GM23338 (cell line): Measurements from ENCODE around the gene CRMP1. TPM values are rescaled to one million over a fixed set of nuclear protein-coding genes. Genes with fewer than 3 reads are reported as not detected.

Experiments
- ATAC-seq: fragments of 200-7000 bp; cut with Tn5 transposase; 3 replicates; pipeline ENCODE4 v1.9.1; 2020
- DNase-seq: peaks from one replicate; pipeline ENCODE4 v3.0.0-alpha.2; 2015; ENCODE audit warnings: low spot score
- H2AFZ ChIP-seq: fragments of 200-600 bp; sonication (generic); 2 replicates; pipeline ENCODE4 v1.8.0; 2016; ENCODE audit warnings: antibody characterized with exemption, mild to moderate bottlenecking, moderate library complexity
- H3F3A ChIP-seq: fragments of 200-600 bp; sonication (generic); replicated peaks from 2 replicates; pipeline ENCODE4 v1.8.0; 2017; ENCODE audit warnings: antibody characterized with exemption, mixed run types, low read depth
- H3K27ac ChIP-seq: fragments of 200-600 bp; sonication (generic); 2 replicates; pipeline ENCODE4 v1.6.1; 2016; ENCODE audit warnings: low read depth
- H3K27me3 ChIP-seq: fragments of 200-600 bp; sonication (generic); 2 replicates; pipeline ENCODE4 v1.8.0; 2016; ENCODE audit warnings: mild to moderate bottlenecking, mixed run types, moderate library complexity; ENCODE audit not compliant: insufficient read depth
- H3K36me3 ChIP-seq: fragments of 200-600 bp; sonication (generic); 2 replicates; pipeline ENCODE4 v1.8.0; 2016; ENCODE audit warnings: mild to moderate bottlenecking; ENCODE audit not compliant: insufficient read depth
- H3K4me1 ChIP-seq: fragments of 200-600 bp; sonication (generic); 2 replicates; pipeline ENCODE4 v1.8.0; 2016; ENCODE audit warnings: mild to moderate bottlenecking, moderate library complexity; ENCODE audit not compliant: insufficient read depth
- H3K4me2 ChIP-seq: fragments of 200-600 bp; sonication (generic); 2 replicates; pipeline ENCODE4 v1.7.1; 2017; ENCODE audit warnings: mixed run types
- H3K4me3 ChIP-seq: fragments of 200-600 bp; sonication (generic); 2 replicates; pipeline ENCODE4 v1.6.1; 2016; ENCODE audit warnings: mixed run types
- H3K79me2 ChIP-seq: fragments of 200-600 bp; sonication (generic); replicated peaks from 2 replicates; pipeline ENCODE4 v1.8.0; 2017; ENCODE audit warnings: mild to moderate bottlenecking; ENCODE audit not compliant: insufficient read depth
- H3K9me2 ChIP-seq: fragments of 200-600 bp; sonication (generic); 2 replicates; pipeline ENCODE4 v1.8.0; 2017; ENCODE audit not compliant: insufficient read depth
- H4K20me1 ChIP-seq: fragments of 200-600 bp; sonication (generic); replicated peaks from 2 replicates; pipeline ENCODE4 v1.8.0; 2017; ENCODE audit warnings: mild to moderate bottlenecking; ENCODE audit not compliant: insufficient read depth
- H3K27ac Mint-ChIP-seq: 2 replicates; pipeline ENCODE4 v1.8.0; 2020; ENCODE audit warnings: inconsistent platforms, mild to moderate bottlenecking, moderate library complexity, mixed read lengths
- H3K27me3 Mint-ChIP-seq: 3 replicates; pipeline ENCODE4 v1.8.0; 2022; ENCODE audit warnings: low read depth, mild to moderate bottlenecking, moderate library complexity, mixed read lengths, inconsistent platforms; ENCODE audit not compliant: insufficient read depth, poor library complexity
- H3K36me3 Mint-ChIP-seq: 3 replicates; pipeline ENCODE4 v1.8.0; 2021; ENCODE audit warnings: low read depth, mild to moderate bottlenecking, inconsistent platforms, moderate library complexity, mixed read lengths
- H3K4me1 Mint-ChIP-seq: 3 replicates; pipeline ENCODE4 v1.8.0; 2020; ENCODE audit warnings: mild to moderate bottlenecking, inconsistent platforms, mixed read lengths
- H3K4me3 Mint-ChIP-seq: 3 replicates; pipeline ENCODE4 v1.8.0; 2021; ENCODE audit warnings: moderate library complexity, mild to moderate bottlenecking, inconsistent platforms, mixed read lengths
- H3K9me3 Mint-ChIP-seq: 3 replicates; pipeline ENCODE4 v1.8.0; 2020; ENCODE audit warnings: moderate library complexity, mild to moderate bottlenecking, inconsistent platforms, mixed read lengths
- CREB1 ChIP-seq: fragments of 250-450 bp; sonication (Bioruptor Pico); IDR thresholded peaks from 2 replicates; pipeline ENCODE4 v1.5.0; 2020; ENCODE audit warnings: low read depth, mild to moderate bottlenecking, moderate library complexity
- EZH2 ChIP-seq: fragments of 200-600 bp; sonication (generic); IDR thresholded peaks from one replicate; pipeline ENCODE4 v1.8.0; 2017; ENCODE audit warnings: antibody characterized with exemption, mild to moderate bottlenecking, low read depth; ENCODE audit not compliant: unreplicated experiment
- EZH2phosphoT487 ChIP-seq: fragments of 200-600 bp; sonication (generic); IDR thresholded peaks from one replicate; pipeline ENCODE4 v1.8.1; 2018; ENCODE audit warnings: antibody characterized with exemption; ENCODE audit not compliant: unreplicated experiment
- JUNB ChIP-seq: IDR thresholded peaks from one replicate; pipeline ENCODE4 v1.6.1; 2016; ENCODE audit warnings: antibody characterized with exemption; ENCODE audit not compliant: unreplicated experiment
- NANOG ChIP-seq: IDR thresholded peaks from 2 replicates; pipeline ENCODE4 v1.6.1; 2016; ENCODE audit warnings: antibody characterized with exemption, borderline replicate concordance
- POLR2AphosphoS5 ChIP-seq: IDR thresholded peaks from 2 replicates; pipeline ENCODE4 v1.6.1; 2016; ENCODE audit warnings: antibody characterized with exemption, low read depth
- STAT1 ChIP-seq: IDR thresholded peaks from one replicate; pipeline ENCODE4 v1.6.1; 2016; ENCODE audit warnings: antibody characterized with exemption; ENCODE audit not compliant: unreplicated experiment
- ZNF114 ChIP-seq: fragments of 250-450 bp; sonication (Bioruptor Pico); IDR thresholded peaks from 2 replicates; pipeline ENCODE4 v1.5.0; 2020; ENCODE audit warnings: mild to moderate bottlenecking, moderate library complexity
- ZNF331 ChIP-seq: fragments of 250-450 bp; sonication (Bioruptor Pico); IDR thresholded peaks from 2 replicates; pipeline ENCODE4 v1.5.0; 2020; ENCODE audit warnings: low read depth, mild to moderate bottlenecking, moderate library complexity
- polyA plus RNA-seq: library from polyadenylated mRNA; unstranded; fragments of >200 nt; fragmentation: Nextera tagmentation; extraction: Ambion mirVana; gene quantifications from 2 replicates; pipeline ENCODE4 v1.2.1, GENCODE V29; 2016
- total RNA-seq: library from RNA; depleted of rRNA; stranded (reverse); fragments of >200 nt; shearing (Covaris generic); gene quantifications from 2 replicates; pipeline ENCODE4 v1.2.3, GENCODE V29; 2014
- TF ChIP-seq, protein P1 (sequence below): IDR thresholded peaks from 2 replicates; pipeline ENCODE4 v1.6.1; 2016; ENCODE audit warnings: antibody characterized with exemption
- TF ChIP-seq, protein P2 (sequence below): IDR thresholded peaks from one replicate; pipeline ENCODE4 v1.6.1; 2018; ENCODE audit warnings: antibody characterized with exemption; ENCODE audit not compliant: unreplicated experiment
- TF ChIP-seq, protein P3 (sequence below), 2 experiments: fragments of 200-600 bp in 1 of 2; sonication (generic) in 1 of 2; conservative IDR thresholded peaks; 2 replicates each; pipeline versions ENCODE4 v1.5.1 to v1.6.1; 2016 to 2017; ENCODE audit warnings: antibody characterized with exemption in 2 of 2, low read depth in 2 of 2, mild to moderate bottlenecking in 2 of 2, moderate library complexity in 1 of 2
- TF ChIP-seq, protein P4 (sequence below): fragments of 250-450 bp; sonication (Bioruptor Pico); IDR thresholded peaks from 2 replicates; pipeline ENCODE4 v1.5.0; 2020; ENCODE audit warnings: mild to moderate bottlenecking, moderate library complexity

Gene CRMP1
- total and polyA plus RNA-seq, 2 experiments from 2014 or later: 52.7 to 146 TPM

DNA sequence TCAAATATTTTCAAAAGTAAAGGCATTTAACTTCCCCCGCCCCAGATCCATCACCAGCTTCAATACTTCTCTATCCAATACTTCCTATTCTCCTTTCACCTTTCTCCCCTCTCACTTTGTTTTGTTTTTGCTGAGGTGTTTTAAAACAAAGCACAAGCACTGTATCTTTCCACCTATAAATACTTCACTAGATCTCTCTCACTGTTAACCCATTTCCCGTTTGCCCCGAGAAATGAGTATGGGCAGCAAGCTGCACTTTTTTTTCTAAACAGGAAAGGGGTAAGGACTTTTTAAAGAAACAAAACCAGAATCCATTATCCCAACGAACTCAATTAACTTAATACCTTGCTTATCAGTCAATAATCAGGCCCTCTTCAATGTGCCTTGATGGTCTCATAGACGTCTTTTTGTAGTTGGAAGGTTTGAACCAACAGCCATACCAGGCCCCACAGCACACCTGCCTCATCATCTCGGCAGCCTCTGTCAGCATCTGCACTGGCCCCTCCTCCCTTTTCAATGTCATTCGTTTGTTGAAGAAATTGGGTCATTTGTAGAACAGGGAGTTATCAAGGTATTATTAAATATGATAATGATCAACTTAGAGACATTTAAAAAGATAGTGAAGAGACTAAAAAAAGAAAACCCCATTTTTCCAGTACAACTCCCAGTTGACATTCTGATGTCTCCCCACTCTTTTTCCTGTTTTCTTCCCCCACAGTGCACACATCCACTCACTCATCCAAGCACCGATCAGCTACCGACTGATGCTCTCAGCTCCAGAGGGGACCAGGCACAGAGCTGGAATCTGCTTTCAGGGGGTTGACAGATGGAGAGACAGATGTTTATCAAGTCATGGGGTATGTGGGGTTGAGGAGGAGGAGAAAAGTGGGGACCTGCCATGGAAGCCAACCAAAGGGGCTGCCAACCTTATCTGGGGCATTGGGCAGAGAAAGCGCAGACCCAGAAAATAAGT is 25.8 kb downstream of the CRMP1 start:
- H3K36me3 Mint-ChIP-seq: peaks cover 35% of the 10 kb centered on the region
- TF ChIP-seq ZNF114 (CRISPR knock-in tag) (no peak), EZH2phosphoT487 (no peak), STAT1 (no peak), ZNF331 (CRISPR knock-in tag) (no peak), NANOG (no peak), EZH2 (no peak), JUNB (no peak), POLR2AphosphoS5 (no peak), CREB1 (CRISPR knock-in tag) (no peak)
- TF ChIP-seq, protein P1, sequence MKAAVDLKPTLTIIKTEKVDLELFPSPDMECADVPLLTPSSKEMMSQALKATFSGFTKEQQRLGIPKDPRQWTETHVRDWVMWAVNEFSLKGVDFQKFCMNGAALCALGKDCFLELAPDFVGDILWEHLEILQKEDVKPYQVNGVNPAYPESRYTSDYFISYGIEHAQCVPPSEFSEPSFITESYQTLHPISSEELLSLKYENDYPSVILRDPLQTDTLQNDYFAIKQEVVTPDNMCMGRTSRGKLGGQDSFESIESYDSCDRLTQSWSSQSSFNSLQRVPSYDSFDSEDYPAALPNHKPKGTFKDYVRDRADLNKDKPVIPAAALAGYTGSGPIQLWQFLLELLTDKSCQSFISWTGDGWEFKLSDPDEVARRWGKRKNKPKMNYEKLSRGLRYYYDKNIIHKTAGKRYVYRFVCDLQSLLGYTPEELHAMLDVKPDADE: no peak
- TF ChIP-seq, protein P2, sequence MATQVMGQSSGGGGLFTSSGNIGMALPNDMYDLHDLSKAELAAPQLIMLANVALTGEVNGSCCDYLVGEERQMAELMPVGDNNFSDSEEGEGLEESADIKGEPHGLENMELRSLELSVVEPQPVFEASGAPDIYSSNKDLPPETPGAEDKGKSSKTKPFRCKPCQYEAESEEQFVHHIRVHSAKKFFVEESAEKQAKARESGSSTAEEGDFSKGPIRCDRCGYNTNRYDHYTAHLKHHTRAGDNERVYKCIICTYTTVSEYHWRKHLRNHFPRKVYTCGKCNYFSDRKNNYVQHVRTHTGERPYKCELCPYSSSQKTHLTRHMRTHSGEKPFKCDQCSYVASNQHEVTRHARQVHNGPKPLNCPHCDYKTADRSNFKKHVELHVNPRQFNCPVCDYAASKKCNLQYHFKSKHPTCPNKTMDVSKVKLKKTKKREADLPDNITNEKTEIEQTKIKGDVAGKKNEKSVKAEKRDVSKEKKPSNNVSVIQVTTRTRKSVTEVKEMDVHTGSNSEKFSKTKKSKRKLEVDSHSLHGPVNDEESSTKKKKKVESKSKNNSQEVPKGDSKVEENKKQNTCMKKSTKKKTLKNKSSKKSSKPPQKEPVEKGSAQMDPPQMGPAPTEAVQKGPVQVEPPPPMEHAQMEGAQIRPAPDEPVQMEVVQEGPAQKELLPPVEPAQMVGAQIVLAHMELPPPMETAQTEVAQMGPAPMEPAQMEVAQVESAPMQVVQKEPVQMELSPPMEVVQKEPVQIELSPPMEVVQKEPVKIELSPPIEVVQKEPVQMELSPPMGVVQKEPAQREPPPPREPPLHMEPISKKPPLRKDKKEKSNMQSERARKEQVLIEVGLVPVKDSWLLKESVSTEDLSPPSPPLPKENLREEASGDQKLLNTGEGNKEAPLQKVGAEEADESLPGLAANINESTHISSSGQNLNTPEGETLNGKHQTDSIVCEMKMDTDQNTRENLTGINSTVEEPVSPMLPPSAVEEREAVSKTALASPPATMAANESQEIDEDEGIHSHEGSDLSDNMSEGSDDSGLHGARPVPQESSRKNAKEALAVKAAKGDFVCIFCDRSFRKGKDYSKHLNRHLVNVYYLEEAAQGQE: no peak
- TF ChIP-seq, protein P3, sequence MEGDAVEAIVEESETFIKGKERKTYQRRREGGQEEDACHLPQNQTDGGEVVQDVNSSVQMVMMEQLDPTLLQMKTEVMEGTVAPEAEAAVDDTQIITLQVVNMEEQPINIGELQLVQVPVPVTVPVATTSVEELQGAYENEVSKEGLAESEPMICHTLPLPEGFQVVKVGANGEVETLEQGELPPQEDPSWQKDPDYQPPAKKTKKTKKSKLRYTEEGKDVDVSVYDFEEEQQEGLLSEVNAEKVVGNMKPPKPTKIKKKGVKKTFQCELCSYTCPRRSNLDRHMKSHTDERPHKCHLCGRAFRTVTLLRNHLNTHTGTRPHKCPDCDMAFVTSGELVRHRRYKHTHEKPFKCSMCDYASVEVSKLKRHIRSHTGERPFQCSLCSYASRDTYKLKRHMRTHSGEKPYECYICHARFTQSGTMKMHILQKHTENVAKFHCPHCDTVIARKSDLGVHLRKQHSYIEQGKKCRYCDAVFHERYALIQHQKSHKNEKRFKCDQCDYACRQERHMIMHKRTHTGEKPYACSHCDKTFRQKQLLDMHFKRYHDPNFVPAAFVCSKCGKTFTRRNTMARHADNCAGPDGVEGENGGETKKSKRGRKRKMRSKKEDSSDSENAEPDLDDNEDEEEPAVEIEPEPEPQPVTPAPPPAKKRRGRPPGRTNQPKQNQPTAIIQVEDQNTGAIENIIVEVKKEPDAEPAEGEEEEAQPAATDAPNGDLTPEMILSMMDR (conservative IDR thresholded peaks at IDR 0.05; ENCODE audit: low read depth in 2 of 2): no peak
- TF ChIP-seq, protein P4, sequence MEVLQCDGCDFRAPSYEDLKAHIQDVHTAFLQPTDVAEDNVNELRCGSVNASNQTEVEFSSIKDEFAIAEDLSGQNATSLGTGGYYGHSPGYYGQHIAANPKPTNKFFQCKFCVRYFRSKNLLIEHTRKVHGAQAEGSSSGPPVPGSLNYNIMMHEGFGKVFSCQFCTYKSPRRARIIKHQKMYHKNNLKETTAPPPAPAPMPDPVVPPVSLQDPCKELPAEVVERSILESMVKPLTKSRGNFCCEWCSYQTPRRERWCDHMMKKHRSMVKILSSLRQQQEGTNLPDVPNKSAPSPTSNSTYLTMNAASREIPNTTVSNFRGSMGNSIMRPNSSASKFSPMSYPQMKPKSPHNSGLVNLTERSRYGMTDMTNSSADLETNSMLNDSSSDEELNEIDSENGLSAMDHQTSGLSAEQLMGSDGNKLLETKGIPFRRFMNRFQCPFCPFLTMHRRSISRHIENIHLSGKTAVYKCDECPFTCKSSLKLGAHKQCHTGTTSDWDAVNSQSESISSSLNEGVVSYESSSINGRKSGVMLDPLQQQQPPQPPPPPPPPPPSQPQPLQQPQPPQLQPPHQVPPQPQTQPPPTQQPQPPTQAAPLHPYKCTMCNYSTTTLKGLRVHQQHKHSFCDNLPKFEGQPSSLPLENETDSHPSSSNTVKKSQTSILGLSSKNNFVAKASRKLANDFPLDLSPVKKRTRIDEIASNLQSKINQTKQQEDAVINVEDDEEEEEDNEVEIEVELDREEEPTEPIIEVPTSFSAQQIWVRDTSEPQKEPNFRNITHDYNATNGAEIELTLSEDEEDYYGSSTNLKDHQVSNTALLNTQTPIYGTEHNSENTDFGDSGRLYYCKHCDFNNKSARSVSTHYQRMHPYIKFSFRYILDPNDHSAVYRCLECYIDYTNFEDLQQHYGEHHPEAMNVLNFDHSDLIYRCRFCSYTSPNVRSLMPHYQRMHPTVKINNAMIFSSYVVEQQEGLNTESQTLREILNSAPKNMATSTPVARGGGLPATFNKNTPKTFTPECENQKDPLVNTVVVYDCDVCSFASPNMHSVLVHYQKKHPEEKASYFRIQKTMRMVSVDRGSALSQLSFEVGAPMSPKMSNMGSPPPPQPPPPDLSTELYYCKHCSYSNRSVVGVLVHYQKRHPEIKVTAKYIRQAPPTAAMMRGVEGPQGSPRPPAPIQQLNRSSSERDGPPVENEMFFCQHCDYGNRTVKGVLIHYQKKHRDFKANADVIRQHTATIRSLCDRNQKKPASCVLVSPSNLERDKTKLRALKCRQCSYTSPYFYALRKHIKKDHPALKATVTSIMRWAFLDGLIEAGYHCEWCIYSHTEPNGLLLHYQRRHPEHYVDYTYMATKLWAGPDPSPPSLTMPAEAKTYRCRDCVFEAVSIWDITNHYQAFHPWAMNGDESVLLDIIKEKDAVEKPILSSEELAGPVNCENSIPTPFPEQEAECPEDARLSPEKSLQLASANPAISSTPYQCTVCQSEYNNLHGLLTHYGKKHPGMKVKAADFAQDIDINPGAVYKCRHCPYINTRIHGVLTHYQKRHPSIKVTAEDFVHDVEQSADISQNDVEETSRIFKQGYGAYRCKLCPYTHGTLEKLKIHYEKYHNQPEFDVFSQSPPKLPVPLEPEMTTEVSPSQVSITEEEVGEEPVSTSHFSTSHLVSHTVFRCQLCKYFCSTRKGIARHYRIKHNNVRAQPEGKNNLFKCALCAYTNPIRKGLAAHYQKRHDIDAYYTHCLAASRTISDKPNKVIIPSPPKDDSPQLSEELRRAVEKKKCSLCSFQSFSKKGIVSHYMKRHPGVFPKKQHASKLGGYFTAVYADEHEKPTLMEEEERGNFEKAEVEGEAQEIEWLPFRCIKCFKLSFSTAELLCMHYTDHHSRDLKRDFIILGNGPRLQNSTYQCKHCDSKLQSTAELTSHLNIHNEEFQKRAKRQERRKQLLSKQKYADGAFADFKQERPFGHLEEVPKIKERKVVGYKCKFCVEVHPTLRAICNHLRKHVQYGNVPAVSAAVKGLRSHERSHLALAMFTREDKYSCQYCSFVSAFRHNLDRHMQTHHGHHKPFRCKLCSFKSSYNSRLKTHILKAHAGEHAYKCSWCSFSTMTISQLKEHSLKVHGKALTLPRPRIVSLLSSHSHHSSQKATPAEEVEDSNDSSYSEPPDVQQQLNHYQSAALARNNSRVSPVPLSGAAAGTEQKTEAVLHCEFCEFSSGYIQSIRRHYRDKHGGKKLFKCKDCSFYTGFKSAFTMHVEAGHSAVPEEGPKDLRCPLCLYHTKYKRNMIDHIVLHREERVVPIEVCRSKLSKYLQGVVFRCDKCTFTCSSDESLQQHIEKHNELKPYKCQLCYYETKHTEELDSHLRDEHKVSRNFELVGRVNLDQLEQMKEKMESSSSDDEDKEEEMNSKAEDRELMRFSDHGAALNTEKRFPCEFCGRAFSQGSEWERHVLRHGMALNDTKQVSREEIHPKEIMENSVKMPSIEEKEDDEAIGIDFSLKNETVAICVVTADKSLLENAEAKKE (CRISPR knock-in tag): no peak
- Histone ChIP-seq H3K79me2 (peaks cover 84% of the 10 kb centered on the region), H2AFZ (no peak overlapping the region), H3K4me2 (no peak overlapping the region), H3K27ac (no peak overlapping the region), H3F3A (no peaks in the 10 kb centered on the region), H3K27me3 (no peaks in the 10 kb centered on the region), H3K4me1 (peaks cover 13% of the 10 kb centered on the region; the same call in 1 of the 2 replicates), H3K36me3 (no peaks in the 10 kb centered on the region; the same call in 1 of the 2 replicates), H3K4me3 (no peak overlapping the region), H4K20me1 (peaks cover 67% of the 10 kb centered on the region), H3K9me2 (no peaks in the 10 kb centered on the region)
- DNase-seq: no peak
- H3K27me3 Mint-ChIP-seq: peaks cover 7% of the 10 kb centered on the region
- no peak overlapping the region for H3K4me3 Mint-ChIP-seq
- H3K4me1 Mint-ChIP-seq: peaks cover 21% of the 10 kb centered on the region
- no peak overlapping the region for H3K27ac Mint-ChIP-seq
- ATAC-seq: no peak
- no peaks in the 10 kb centered on the region for H3K9me3 Mint-ChIP-seq
